ENCODE results near the gene CD48.

The CD48 gene

GRCh38 chr1:160711602-160712311 lies at the start of gene CD48:
Gene CD48, minus strand, starts transcription at chr1:160711822. Its CDS starts 59 bp downstream, at chr1:160711763.
- no peak for DNase-seq

GRCh38 chr1:160761046-160761445 lies 49.4 kb upstream of the CD48 start:
- no peak for DNase-seq

- no peak for DNase-seq
Measured at GRCh38 chr1:160759740-160760139, 48.1 kb upstream of the CD48 start.

- no peak for DNase-seq
Measured at GRCh38 chr1:160758521-160758920, 46.9 kb upstream of the CD48 start.

GRCh38 chr1:160756849-160757201 lies 45.2 kb upstream of the CD48 start:
- no peak for DNase-seq

GRCh38 chr1:160755911-160756848 lies 44.6 kb upstream of the CD48 start:
- DNase-seq, result no peak

- no peak for DNase-seq
Measured at GRCh38 chr1:160755461-160755860, 43.8 kb upstream of the CD48 start.

GRCh38 chr1:160753594-160753993 lies 42.0 kb upstream of the CD48 start:
- no peak for DNase-seq

- DNase-seq, result no peak
Measured at GRCh38 chr1:160752924-160753323, 41.3 kb upstream of the CD48 start.

- DNase-seq, result no peak
Measured at GRCh38 chr1:160752406-160752805, 40.8 kb upstream of the CD48 start.

GRCh38 chr1:160750608-160751007 lies 39.0 kb upstream of the CD48 start:
- no peak for DNase-seq

- DNase-seq, result no peak
Measured at GRCh38 chr1:160748878-160749269, 37.3 kb upstream of the CD48 start.

GRCh38 chr1:160748181-160748877 lies 36.7 kb upstream of the CD48 start:
- DNase-seq, result peak; percentile 9

- DNase-seq, result no peak
Measured at GRCh38 chr1:160747717-160748116, 36.1 kb upstream of the CD48 start.

- DNase-seq, result no peak
Measured at GRCh38 chr1:160746836-160747500, 35.3 kb upstream of the CD48 start.

- no peak for DNase-seq
Measured at GRCh38 chr1:160745551-160745950, 33.9 kb upstream of the CD48 start.

- DNase-seq, result no peak
Measured at GRCh38 chr1:160744852-160745520, 33.4 kb upstream of the CD48 start.

- no peak for DNase-seq
Measured at GRCh38 chr1:160744199-160744851, 32.7 kb upstream of the CD48 start.

GRCh38 chr1:160743266-160743665 lies 31.6 kb upstream of the CD48 start:
- no peak for DNase-seq

- no peak for DNase-seq
Measured at GRCh38 chr1:160742428-160743127, 31.0 kb upstream of the CD48 start.

Data from fibroblast of skin of right quadriceps (primary cell).